Sigmoid colon (tissue), 7 donors: Measurements from ENCODE around the gene EEIG1. TPM values are rescaled to one million over a fixed set of nuclear protein-coding genes. Genes with fewer than 3 reads are reported as not detected.
A peak's percentile ranks its signal among the peaks of the same experiment; 100 is the strongest.

Experiments
- DNase-seq: peaks from one replicate; pipeline ENCODE4 v3.0.0-alpha.2; 2019
- H3K27ac ChIP-seq, 4 donors: fragments of 200-600 bp; sonication (generic); one replicate each; pipeline ENCODE4 v1.5.1; 2016 to 2019; ENCODE audit warnings: mild to moderate bottlenecking in 1 of 4
- H3K27me3 ChIP-seq, 3 donors: fragments of 200-600 bp; sonication (generic); one replicate each; pipeline ENCODE4 v1.5.1; 2019; ENCODE audit warnings: mild to moderate bottlenecking in 1 of 3
- H3K36me3 ChIP-seq, 4 donors: fragments of 200-600 bp; sonication (generic); one replicate each; pipeline ENCODE4 v1.5.1; 2016 to 2019
- H3K4me1 ChIP-seq, 4 donors: fragments of 200-600 bp; sonication (generic); one replicate each; pipeline ENCODE4 v1.5.1; 2017 to 2019
- H3K4me3 ChIP-seq, 4 donors: fragments of 200-600 bp; sonication (generic); one replicate each; pipeline ENCODE4 v1.5.1; 2017 to 2019; ENCODE audit warnings: mild to moderate bottlenecking in 2 of 4, moderate library complexity in 1 of 4
- H3K9me3 ChIP-seq, 4 donors: fragments of 200-600 bp in 3 of 4; sonication (generic) in 3 of 4; one replicate each; pipeline versions ENCODE4 v1.5.1 to v1.6.1; 2013 to 2019
- EP300 ChIP-seq, 4 donors: sonication (generic); formaldehyde crosslinking; IDR thresholded peaks; one replicate each; pipeline ENCODE4 v1.6.1; 2017; ENCODE audit warnings: antibody characterized with exemption in 4 of 4
- POLR2A ChIP-seq, 2 donors: fragments of 450-650 bp; IDR thresholded peaks; one replicate each; pipeline ENCODE4 v1.6.1; 2016; ENCODE audit warnings: antibody characterized with exemption in 2 of 2, mild to moderate bottlenecking in 2 of 2, moderate library complexity in 2 of 2
- POLR2AphosphoS5 ChIP-seq, 4 donors: sonication (generic); formaldehyde crosslinking; IDR thresholded peaks; one replicate each; pipeline ENCODE4 v1.6.1; 2017; ENCODE audit warnings: antibody characterized with exemption in 4 of 4
- WGBS, 2 donors: extraction: QIAGEN DNeasy Blood & Tissue Kit; methylation state at CpG; one replicate each; pipeline ENCODE4 v1.1.7; 2013; 5-methylcytosine and 5-hydroxymethylcytosine counted together
- intact Hi-C: fragments of 100-400 bp; cut with DNase I; formaldehyde crosslinking; loops from one replicate; pipeline ENCODE4 v1.15.1; 2023
- polyA plus RNA-seq, 3 donors: library from polyadenylated mRNA; stranded (reverse); fragments of 200-250 nt; gene quantifications; one replicate each; pipeline ENCODE4 v1.2.3, GENCODE V29; 2013
- total RNA-seq, 4 donors: library from RNA; depleted of rRNA; stranded (reverse); fragments of >200 nt; gene quantifications; one replicate each; pipeline ENCODE4 v1.1.0, GENCODE V29; 2016
- TF ChIP-seq, protein P1 (sequence below), 4 experiments: fragments of 450-650 bp in 3 of 4; fragments of 200-600 bp in 1 of 4; IDR thresholded peaks; one replicate each; pipeline ENCODE4 v1.5.1; 2016 to 2019; ENCODE audit warnings: antibody characterized with exemption in 4 of 4, mild to moderate bottlenecking in 3 of 4, moderate library complexity in 2 of 4
- donor health status: healthy with polysubstance abuse.
- donor health status: Bipolar disorder and iron deficiency.
- donor health status: healthy.

The EEIG1 gene
- total RNA-seq (10 to 100 TPM; 10.9 to 32.7 (median 19.2) TPM), polyA plus RNA-seq (10 to 100 TPM; 69.1 to 92.0 (median 77.0) TPM)

- Histone ChIP-seq H3K36me3 (no peaks in the 10 kb centered on the region), H3K4me1 (peaks cover 0 to 52% (median 42%) of the 10 kb centered on the region in 4 donors), H3K4me3 (peak within 1 kb of the TSS; percentile 61 to 96 (median 83)), H3K9me3 (no peaks in the 10 kb centered on the region), H3K27me3 (no peaks in the 10 kb centered on the region), H3K27ac (peak within 1 kb of the TSS; percentile 94 to 99 (median 96))
- TF ChIP-seq, protein P1, sequence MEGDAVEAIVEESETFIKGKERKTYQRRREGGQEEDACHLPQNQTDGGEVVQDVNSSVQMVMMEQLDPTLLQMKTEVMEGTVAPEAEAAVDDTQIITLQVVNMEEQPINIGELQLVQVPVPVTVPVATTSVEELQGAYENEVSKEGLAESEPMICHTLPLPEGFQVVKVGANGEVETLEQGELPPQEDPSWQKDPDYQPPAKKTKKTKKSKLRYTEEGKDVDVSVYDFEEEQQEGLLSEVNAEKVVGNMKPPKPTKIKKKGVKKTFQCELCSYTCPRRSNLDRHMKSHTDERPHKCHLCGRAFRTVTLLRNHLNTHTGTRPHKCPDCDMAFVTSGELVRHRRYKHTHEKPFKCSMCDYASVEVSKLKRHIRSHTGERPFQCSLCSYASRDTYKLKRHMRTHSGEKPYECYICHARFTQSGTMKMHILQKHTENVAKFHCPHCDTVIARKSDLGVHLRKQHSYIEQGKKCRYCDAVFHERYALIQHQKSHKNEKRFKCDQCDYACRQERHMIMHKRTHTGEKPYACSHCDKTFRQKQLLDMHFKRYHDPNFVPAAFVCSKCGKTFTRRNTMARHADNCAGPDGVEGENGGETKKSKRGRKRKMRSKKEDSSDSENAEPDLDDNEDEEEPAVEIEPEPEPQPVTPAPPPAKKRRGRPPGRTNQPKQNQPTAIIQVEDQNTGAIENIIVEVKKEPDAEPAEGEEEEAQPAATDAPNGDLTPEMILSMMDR (IDR thresholded peaks at IDR 0.05), result no peak
- TF ChIP-seq EP300 (IDR thresholded peaks at IDR 0.05), result peak in 1 of 4 donors; percentile 3
- peak; percentile 48 to 84 for TF ChIP-seq POLR2A (IDR thresholded peaks at IDR 0.05)
- TF ChIP-seq POLR2AphosphoS5 (IDR thresholded peaks at IDR 0.05), result peak in 3 of 4 donors; percentile 79 to 87 (median 84)
- intact Hi-C loops, result loop anchor here (1.0 to 5.0 kb wide), 4 partner anchors 24 to 146 kb away; partner anchors contain the start of gene PTGES2
- DNase-seq, result peak; percentile 97
- 0 to 1% methylated on average over 93 of the region's 93 CpGs for WGBS, 2 donors
Measured at GRCh38 chr9:127980706-127981558, at the start of gene EEIG1. Gene EEIG1, minus strand, starts transcription at chr9:127980989. Its CDS starts 852 bp downstream, at chr9:127980137.

DNA sequence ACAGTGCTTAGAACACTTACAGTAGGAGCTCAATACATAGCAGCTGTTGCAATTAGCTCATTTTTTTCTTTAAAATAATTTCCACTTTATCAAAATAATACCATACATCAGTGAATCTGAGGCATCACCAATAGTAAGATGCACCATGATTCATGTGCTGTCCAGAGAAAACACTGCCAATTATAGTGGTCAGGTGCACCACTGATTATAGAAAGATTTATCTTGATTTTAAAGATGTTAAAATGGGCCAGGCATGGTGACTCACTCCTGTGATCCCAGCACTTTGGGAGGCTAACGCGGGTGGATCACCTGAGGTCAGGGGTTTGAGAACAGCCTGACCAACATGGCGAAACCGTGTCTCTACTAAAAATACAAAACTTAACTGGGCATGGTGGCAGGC is 46.9 kb upstream of the EEIG1 start:
- TF ChIP-seq POLR2A (IDR thresholded peaks at IDR 0.05) (no peak), EP300 (IDR thresholded peaks at IDR 0.05) (no peak), POLR2AphosphoS5 (IDR thresholded peaks at IDR 0.05) (no peak)
- H3K4me1 ChIP-seq, result no peaks in the 10 kb centered on the region
- no peaks in the 10 kb centered on the region for H3K36me3 ChIP-seq
- H3K27me3 ChIP-seq, result no peaks in the 10 kb centered on the region
- H3K4me3 ChIP-seq, result no peak overlapping the region
- no peak for DNase-seq
- H3K9me3 ChIP-seq, result no peaks in the 10 kb centered on the region
- WGBS, 2 donors, result 86 to 92% methylated on average over 4 of the region's 4 CpGs
- intact Hi-C loops, result no loop called here
- H3K27ac ChIP-seq, result no peak overlapping the region

GRCh38 chr9:128026773-128027541 is 46.2 kb upstream of the EEIG1 start:
- Histone ChIP-seq H3K27me3 (no peaks in the 10 kb centered on the region), H3K4me1 (no peaks in the 10 kb centered on the region), H3K4me3 (no peak overlapping the region), H3K9me3 (no peaks in the 10 kb centered on the region), H3K27ac (no peak overlapping the region), H3K36me3 (no peaks in the 10 kb centered on the region)
- 56 to 69% methylated on average over 11 of the region's 11 CpGs for WGBS, 2 donors
- intact Hi-C loops, result no loop called here
- no peak for DNase-seq
- TF ChIP-seq, protein P1 (IDR thresholded peaks at IDR 0.05), result no peak
- no peak for TF ChIP-seq EP300 (IDR thresholded peaks at IDR 0.05)
- TF ChIP-seq POLR2AphosphoS5 (IDR thresholded peaks at IDR 0.05), result no peak
- TF ChIP-seq POLR2A (IDR thresholded peaks at IDR 0.05), result no peak

DNA sequence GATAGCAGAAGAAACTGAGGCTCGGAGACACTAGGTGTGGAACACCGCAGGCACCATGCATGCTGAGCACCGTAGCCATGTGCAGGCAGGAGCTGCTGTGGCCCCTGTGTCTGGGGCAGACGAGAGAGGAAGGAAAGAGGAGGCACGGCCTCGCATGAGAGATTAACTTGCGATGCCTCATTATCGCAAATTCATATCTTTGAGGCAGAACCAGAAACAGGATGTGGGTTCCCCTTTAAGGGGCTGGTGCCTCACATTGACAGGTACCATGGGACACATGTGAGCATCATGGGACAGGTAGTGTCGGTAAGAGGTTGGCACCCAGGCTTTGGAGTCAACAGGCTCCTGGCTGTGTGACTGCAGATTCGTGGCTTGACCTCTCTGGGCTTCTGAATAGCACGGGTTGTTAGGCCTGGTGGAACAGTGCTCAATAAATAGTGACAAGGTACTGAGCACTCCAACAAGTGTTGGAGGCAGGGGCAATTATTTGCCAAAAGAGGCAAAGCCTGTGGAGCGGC is 45.5 kb upstream of the EEIG1 start:
- intact Hi-C loops, result no loop called here
- TF ChIP-seq, protein P1 (IDR thresholded peaks at IDR 0.05), result no peak
- no peak for TF ChIP-seq POLR2A (IDR thresholded peaks at IDR 0.05)
- H3K4me1 ChIP-seq, result no peaks in the 10 kb centered on the region
- H3K27ac ChIP-seq, result no peak overlapping the region
- no peak overlapping the region for H3K4me3 ChIP-seq
- no peaks in the 10 kb centered on the region for H3K9me3 ChIP-seq
- H3K27me3 ChIP-seq, result no peaks in the 10 kb centered on the region
- DNase-seq, result no peak
- H3K36me3 ChIP-seq, result no peaks in the 10 kb centered on the region
- 54 to 81% methylated on average over 12 of the region's 12 CpGs for WGBS, 2 donors

GRCh38 chr9:128025736-128026135 is 44.9 kb upstream of the EEIG1 start:
- Histone ChIP-seq H3K4me3 (no peak overlapping the region), H3K27ac (no peak overlapping the region), H3K27me3 (no peaks in the 10 kb centered on the region), H3K36me3 (no peaks in the 10 kb centered on the region), H3K4me1 (no peaks in the 10 kb centered on the region), H3K9me3 (no peaks in the 10 kb centered on the region)
- intact Hi-C loops, result no loop called here
- no peak for DNase-seq
- TF ChIP-seq POLR2AphosphoS5 (IDR thresholded peaks at IDR 0.05), result no peak
- TF ChIP-seq POLR2A (IDR thresholded peaks at IDR 0.05), result no peak
- TF ChIP-seq, protein P1 (IDR thresholded peaks at IDR 0.05), result no peak
- no peak for TF ChIP-seq EP300 (IDR thresholded peaks at IDR 0.05)
- WGBS, 2 donors, result 61 to 62% methylated on average over 4 of the region's 4 CpGs
